Measurements from ENCODE around the gene SFI1. TPM values are rescaled to one million over a fixed set of nuclear protein-coding genes. Genes with fewer than 3 reads are reported as not detected.

SFI1 gene
- total and polyA plus RNA-seq, 2 of the 8 experiments (the other 6 are each of a cell fraction or from before 2014, with no cell fraction given) = 10.4 to 30.1 TPM

- TF ChIP-seq, protein P1, sequence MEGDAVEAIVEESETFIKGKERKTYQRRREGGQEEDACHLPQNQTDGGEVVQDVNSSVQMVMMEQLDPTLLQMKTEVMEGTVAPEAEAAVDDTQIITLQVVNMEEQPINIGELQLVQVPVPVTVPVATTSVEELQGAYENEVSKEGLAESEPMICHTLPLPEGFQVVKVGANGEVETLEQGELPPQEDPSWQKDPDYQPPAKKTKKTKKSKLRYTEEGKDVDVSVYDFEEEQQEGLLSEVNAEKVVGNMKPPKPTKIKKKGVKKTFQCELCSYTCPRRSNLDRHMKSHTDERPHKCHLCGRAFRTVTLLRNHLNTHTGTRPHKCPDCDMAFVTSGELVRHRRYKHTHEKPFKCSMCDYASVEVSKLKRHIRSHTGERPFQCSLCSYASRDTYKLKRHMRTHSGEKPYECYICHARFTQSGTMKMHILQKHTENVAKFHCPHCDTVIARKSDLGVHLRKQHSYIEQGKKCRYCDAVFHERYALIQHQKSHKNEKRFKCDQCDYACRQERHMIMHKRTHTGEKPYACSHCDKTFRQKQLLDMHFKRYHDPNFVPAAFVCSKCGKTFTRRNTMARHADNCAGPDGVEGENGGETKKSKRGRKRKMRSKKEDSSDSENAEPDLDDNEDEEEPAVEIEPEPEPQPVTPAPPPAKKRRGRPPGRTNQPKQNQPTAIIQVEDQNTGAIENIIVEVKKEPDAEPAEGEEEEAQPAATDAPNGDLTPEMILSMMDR (IDR thresholded peaks at IDR 0.05; ENCODE audit: control extremely low read depth in 1 of 3, insufficient read depth in 1 of 3, low read depth in 1 of 3, low read length in 3 of 3) = peak in 1 of 3 experiments; percentile 14; a peak in 1 of 4 replicates
- peak; percentile 78; the same call in 1 of the 2 replicates for TF ChIP-seq KDM1A (IDR thresholded peaks at IDR 0.05; ENCODE audit: borderline replicate concordance, low read length)
- no peak for TF ChIP-seq BACH1 (IDR thresholded peaks at IDR 0.05; ENCODE audit: low read length)
- TF ChIP-seq GABPA (IDR thresholded peaks at IDR 0.05; ENCODE audit: borderline replicate concordance, insufficient read depth, low read length) = no peak
- TF ChIP-seq RXRA (IDR thresholded peaks at IDR 0.05; ENCODE audit: insufficient read depth, low read depth, low read length) = no peak
- no peak for TF ChIP-seq SIX5 (IDR thresholded peaks at IDR 0.05; ENCODE audit: low read depth, low read length)
- TF ChIP-seq ZNF274 (IDR thresholded peaks at IDR 0.05; ENCODE audit: borderline replicate concordance, extremely low read depth, low read length) = no peak
- no peak for TF ChIP-seq ASH2L (IDR thresholded peaks at IDR 0.05; ENCODE audit: low read length)
- no peak for TF ChIP-seq KDM4A (IDR thresholded peaks at IDR 0.05; ENCODE audit: low read depth, low read length, severe bottlenecking)
- TF ChIP-seq TBP (IDR thresholded peaks at IDR 0.05; ENCODE audit: low read depth, low read length) = no peak
- no peak for TF ChIP-seq USF2 (IDR thresholded peaks at IDR 0.05; ENCODE audit: low read length)
- no peak for TF ChIP-seq POLR2A (IDR thresholded peaks at IDR 0.05; ENCODE audit: control extremely low read depth in 1 of 2, low read depth in 2 of 2, low read length in 2 of 2)
- peak; percentile 18; a peak in 1 of 4 replicates for TF ChIP-seq RAD21 (IDR thresholded peaks at IDR 0.05 in 1 of 2, conservative IDR thresholded peaks at IDR 0.05 in 1 of 2; ENCODE audit: low read depth in 2 of 2, low read length in 2 of 2)
- no peak for TF ChIP-seq CHD2 (IDR thresholded peaks at IDR 0.05; ENCODE audit: low read length)
- TF ChIP-seq JUND (IDR thresholded peaks at IDR 0.05; ENCODE audit: low read length) = no peak
- no peak for TF ChIP-seq POLR2AphosphoS5 (IDR thresholded peaks at IDR 0.05; ENCODE audit: low read depth, low read length)
- no peak for TF ChIP-seq HDAC2 (IDR thresholded peaks at IDR 0.05; ENCODE audit: borderline replicate concordance in 1 of 2, low read depth in 2 of 2, low read length in 2 of 2)
Measured at GRCh38 chr22:31491218-31491962, 4.9 kb upstream of the SFI1 start (continued).
